HG02798 (cell line): Measurements from ENCODE around the gene HMHB1.
A peak's percentile ranks its signal among the peaks of the same experiment; 100 is the strongest.
"Not testable (repeated sequence)": the region's sequence is repeated elsewhere in the genome, so short reads cannot be mapped to it uniquely, and the experiment has no call there.

Source experiments
- ATAC-seq: cut with Tn5 transposase; IDR thresholded peaks from one replicate; pipeline ENCODE4 v1.9.1; 2021; ENCODE audit warnings: mild to moderate bottlenecking; ENCODE audit not compliant: unreplicated experiment, poor library complexity

The HMHB1 gene

GRCh38 chr5:143800715-143801114 is 11.2 kb upstream of the HMHB1 start:
- peak; percentile 51 for ATAC-seq

- peak; percentile 25 for ATAC-seq
These were observed 10.6 kb upstream of the HMHB1 start for GRCh38 chr5:143801252-143801939.

DNA sequence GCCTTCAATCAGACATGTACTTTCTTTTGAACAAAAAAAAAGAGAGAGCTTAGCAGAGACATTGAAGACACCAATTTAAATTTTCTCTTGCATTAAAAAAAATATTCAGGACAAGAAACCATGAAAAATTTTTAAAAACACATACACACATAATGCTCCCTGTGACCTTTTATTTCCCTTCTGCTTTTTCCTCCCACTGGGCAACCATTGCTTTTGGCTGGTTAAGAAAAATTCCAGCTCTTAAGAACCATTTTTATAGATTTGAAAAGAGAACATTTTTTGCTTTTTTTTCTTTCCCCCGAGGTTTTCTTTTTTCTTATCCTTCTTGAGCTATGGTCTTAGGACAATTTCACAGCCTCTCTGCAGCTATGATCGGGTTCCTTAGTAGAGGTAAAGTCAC is 6.1 kb upstream of the HMHB1 start:
- no peak for ATAC-seq

DNA sequence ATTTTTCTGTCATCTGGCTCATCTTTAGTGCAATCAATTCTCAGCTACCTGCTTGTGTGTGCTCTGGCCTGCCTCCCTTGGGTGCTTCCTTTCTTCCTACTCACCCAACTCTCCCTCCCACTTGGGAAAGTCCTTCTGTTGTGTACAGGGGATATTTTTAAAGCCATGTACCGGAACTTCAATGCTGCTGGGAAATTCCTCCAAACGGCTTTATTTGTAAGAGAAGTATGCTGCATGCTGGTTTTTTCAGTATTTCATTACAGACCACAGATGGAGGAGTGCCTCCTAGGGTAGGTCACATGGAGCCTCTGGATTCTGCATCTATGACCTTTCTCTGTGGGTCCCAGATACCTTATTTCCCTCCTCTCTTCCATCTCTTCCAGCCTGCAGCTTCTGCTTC is 5.4 kb upstream of the HMHB1 start:
- ATAC-seq = peak; percentile 73

GRCh38 chr5:143807401-143807800 is 4.6 kb upstream of the HMHB1 start:
- no peak for ATAC-seq

GRCh38 chr5:143816370-143816769 is 4.4 kb downstream of the HMHB1 start:
- ATAC-seq = not testable (repeated sequence)

DNA sequence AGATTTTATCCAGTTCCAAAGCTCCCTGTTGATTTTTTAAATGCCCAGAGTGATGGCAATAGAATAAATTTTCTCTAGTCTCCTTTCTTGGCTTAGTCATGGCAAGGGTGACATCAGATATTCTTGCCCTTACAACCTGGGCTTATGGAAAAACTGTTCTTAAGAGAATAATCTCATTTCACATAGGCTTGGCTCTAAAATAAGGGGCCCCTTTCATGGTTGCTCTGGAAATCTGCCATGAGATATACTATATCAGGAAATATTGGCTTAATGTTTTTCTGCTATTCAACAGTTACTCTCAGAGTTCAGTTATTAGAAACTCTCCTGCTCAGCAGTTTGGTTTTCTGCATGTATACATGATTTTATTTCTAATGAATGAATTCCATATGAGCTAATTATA is 7.8 kb downstream of the HMHB1 start:
- ATAC-seq = no peak

DNA sequence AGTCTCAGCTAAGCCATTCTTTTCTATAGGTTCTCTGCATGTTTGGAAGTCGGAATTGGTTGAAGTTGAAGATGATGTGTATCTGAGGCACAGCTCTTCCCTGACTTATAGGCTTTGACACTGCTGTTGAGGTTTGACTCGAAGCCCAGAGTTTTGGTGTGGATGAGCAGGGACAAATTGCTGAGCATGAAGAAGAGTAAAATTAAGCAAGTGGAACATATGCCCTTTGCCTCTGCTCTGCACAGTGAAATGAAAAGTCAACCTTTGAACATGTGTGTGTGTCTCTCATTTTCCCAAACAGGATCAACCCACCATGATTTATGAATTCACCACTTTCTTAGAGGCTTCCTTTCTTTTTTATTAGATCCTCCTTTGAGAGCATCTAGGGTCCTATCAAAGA is 8.5 kb downstream of the HMHB1 start:
- ATAC-seq = no peak

GRCh38 chr5:143824851-143825720 is 13.1 kb downstream of the HMHB1 start:
- ATAC-seq = peak; percentile 76

- peak; percentile 90 for ATAC-seq
These were observed 15.0 kb downstream of the HMHB1 start for GRCh38 chr5:143826951-143827444.

DNA sequence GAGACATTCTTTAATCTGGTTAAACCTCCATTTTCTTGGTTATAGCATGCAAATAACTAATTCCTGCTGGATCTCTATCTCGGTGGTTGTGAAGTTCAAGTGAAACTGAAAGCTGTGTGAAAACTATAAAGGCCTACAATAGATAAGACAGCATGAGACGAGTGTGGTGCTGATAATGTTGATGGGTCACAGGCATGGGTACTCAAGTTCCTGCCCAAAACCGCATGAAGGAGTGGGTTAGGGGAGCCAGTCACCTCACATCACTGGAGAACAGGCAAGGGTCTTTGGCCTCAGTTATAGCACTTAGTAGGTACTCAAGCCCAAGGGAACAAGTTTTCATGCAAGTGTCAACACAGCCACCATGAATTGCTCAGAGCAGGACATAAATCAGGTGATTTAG is 16.7 kb downstream of the HMHB1 start:
- no peak for ATAC-seq

DNA sequence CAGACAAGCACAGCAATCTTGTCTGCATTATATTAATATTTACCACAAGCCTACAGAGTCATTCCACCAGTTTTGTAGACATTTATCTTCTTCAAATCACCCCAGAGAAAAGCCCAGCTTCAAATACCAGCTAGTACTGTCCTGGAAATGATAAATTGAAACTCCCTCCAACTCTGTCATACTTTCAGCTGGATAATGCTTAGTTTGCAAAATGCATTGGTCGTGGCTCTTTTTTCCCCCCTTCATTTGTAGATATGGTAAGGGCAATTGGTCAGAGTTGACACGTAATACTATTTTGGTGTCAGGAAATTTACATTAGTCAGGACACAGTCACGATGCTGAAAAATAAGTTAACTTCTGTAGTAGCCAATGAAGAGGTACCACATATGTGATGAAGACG is 21.2 kb downstream of the HMHB1 start:
- no peak for ATAC-seq

GRCh38 chr5:143835251-143835650 is 23.3 kb downstream of the HMHB1 start:
- no peak for ATAC-seq

- ATAC-seq = no peak
These were observed 24.3 kb downstream of the HMHB1 start for GRCh38 chr5:143836161-143836725.

DNA sequence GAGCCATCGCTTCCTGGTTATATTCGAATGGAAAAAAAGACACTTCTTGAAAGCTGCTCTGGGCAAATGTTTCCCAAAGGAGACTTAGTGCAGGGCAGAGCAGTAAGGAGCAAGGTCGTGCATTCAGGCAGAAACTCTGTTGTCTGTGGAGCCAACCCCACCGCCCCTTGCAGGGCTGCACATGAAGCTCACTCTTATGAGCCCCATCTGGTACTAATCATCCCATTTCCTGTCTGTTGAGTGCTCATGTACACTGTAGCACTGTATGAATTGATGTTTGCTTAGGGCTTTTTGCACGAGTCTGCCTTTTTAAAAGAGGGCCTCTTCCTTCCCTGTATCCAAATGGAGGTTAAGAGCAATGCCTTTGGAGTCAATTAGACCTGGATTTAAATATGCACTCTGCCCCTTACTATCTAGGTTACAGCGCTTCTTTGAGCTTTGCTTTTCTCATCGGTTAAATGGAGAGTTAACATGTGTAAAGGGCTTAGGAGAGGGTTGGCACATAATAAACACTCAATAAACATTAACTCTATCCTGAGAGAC is 25.4 kb downstream of the HMHB1 start:
- no peak for ATAC-seq

DNA sequence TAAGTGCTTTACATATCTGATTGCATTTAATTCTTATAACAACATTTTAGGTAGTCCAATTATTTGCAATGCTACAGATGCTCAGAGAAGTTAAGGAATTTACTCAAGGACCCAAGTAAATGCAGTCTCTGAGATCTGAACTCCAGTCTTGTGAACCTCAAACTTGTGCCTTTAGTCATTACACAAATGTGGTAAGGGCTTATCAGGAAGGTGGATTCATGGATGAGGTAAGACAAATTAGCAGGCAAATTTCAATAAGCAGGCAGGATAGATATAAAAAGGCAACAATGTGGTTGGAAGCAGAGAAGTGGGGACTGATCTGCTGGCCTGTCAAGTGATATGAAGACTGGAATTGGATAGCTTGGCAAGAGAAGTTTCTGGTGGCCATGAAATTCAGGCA is 29.5 kb downstream of the HMHB1 start:
- ATAC-seq = no peak

- no peak for ATAC-seq
These were observed 31.0 kb downstream of the HMHB1 start for GRCh38 chr5:143842920-143843319.

GRCh38 chr5:143843461-143843860 is 31.5 kb downstream of the HMHB1 start:
- no peak for ATAC-seq

- ATAC-seq = peak; percentile 53
These were observed 38.2 kb downstream of the HMHB1 start for GRCh38 chr5:143850050-143850683.

GRCh38 chr5:143851383-143851782 is 39.4 kb downstream of the HMHB1 start:
- ATAC-seq = no peak
